DOHH2 (cell line): ENCODE measurements around the gene FAM89B.

Experiments used
- CTCF ChIP-seq: fragments of 200-600 bp; sonication (generic); IDR thresholded peaks from one replicate; pipeline ENCODE4 v1.5.1; 2014; ENCODE audit warnings: antibody characterized with exemption, mild to moderate bottlenecking, low read depth, low read length; ENCODE audit not compliant: poor library complexity, severe bottlenecking
- EZH2phosphoT487 ChIP-seq: fragments of 200-600 bp; sonication (generic); IDR thresholded peaks from 2 replicates; pipeline ENCODE4 v1.6.1; 2017; ENCODE audit warnings: borderline replicate concordance, mild to moderate bottlenecking, antibody characterized with exemption, low read length, moderate library complexity, mixed read lengths

GRCh38 chr11:65557280-65558001 is 14.9 kb upstream of the FAM89B start:
- TF ChIP-seq CTCF: no peak
- TF ChIP-seq EZH2phosphoT487: no peak
